Kidney epithelial cell (primary cell): ENCODE data around the gene HOOK2. TPM values are rescaled to one million over a fixed set of nuclear protein-coding genes. Genes with fewer than 3 reads are reported as not detected.

Source experiments
- DNase-seq: peaks from one replicate; pipeline ENCODE4 v3.0.0-alpha.2; 2010; ENCODE audit warnings: low read depth
- H3K27me3 ChIP-seq: 2 replicates; pipeline ENCODE4 v1.6.0; 2011; ENCODE audit warnings: low read length; ENCODE audit not compliant: control insufficient read depth, insufficient read depth
- H3K36me3 ChIP-seq: 2 replicates; pipeline ENCODE4 v1.5.1; 2011; ENCODE audit warnings: low read length; ENCODE audit not compliant: control insufficient read depth, insufficient read depth
- H3K4me3 ChIP-seq: 2 replicates; pipeline ENCODE4 v1.5.1; 2011; ENCODE audit warnings: low read depth, mild to moderate bottlenecking, control low read depth, low read length
- CTCF ChIP-seq: IDR thresholded peaks from 2 replicates; pipeline ENCODE4 v1.5.1; 2011; ENCODE audit warnings: mild to moderate bottlenecking, moderate library complexity, low read length, control low read depth, inconsistent platforms; ENCODE audit not compliant: insufficient read depth, poor library complexity, severe bottlenecking
- total RNA-seq: library from RNA; depleted of rRNA; stranded (reverse); fragments of >200 nt; gene quantifications from 2 replicates; pipeline ENCODE4 v1.2.3, GENCODE V29; 2015

HOOK2 gene
- total RNA-seq, 1 donor from 2014 or later, result 44.1 TPM

- Histone ChIP-seq H3K27me3 (no peaks in the 10 kb centered on the region), H3K36me3 (no peaks in the 10 kb centered on the region), H3K4me3 (peak overlapping the region; percentile 96)
- TF ChIP-seq CTCF, result no peak
- DNase-seq, result no peak
These were observed 18.2 kb upstream of the HOOK2 start for GRCh38 chr19:12793290-12794195.

- no peak for DNase-seq
- TF ChIP-seq CTCF, result no peak
These were observed 17.5 kb upstream of the HOOK2 start for GRCh38 chr19:12792853-12793289.

GRCh38 chr19:12792051-12792852 is 16.9 kb upstream of the HOOK2 start:
- TF ChIP-seq CTCF, result no peak
- Histone ChIP-seq H3K4me3 (peak overlapping the region; percentile 96), H3K36me3 (no peaks in the 10 kb centered on the region), H3K27me3 (no peaks in the 10 kb centered on the region)
- no peak for DNase-seq

More at GRCh38 chr19:12792853-12793289, 17.5 kb upstream of the HOOK2 start:
- Histone ChIP-seq H3K27me3 (no peaks in the 10 kb centered on the region), H3K4me3 (peak overlapping the region; percentile 96), H3K36me3 (no peaks in the 10 kb centered on the region)

- no peak for DNase-seq
- Histone ChIP-seq H3K27me3 (no peaks in the 10 kb centered on the region), H3K36me3 (no peaks in the 10 kb centered on the region), H3K4me3 (peak within 1 kb of the TSS; percentile 96)
- TF ChIP-seq CTCF, result no peak
These were observed 16.1 kb upstream of the HOOK2 start, which contains the start of gene JUNB for GRCh38 chr19:12791345-12792050. JUNB (plus strand) TSS chr19:12791486; CDS start chr19:12791772, 286 bp downstream.

- Histone ChIP-seq H3K27me3 (no peaks in the 10 kb centered on the region), H3K36me3 (no peaks in the 10 kb centered on the region), H3K4me3 (peak overlapping the region; percentile 96)
- no peak for TF ChIP-seq CTCF
- no peak for DNase-seq
These were observed 15.4 kb upstream of the HOOK2 start for GRCh38 chr19:12790628-12791344.
